HG02870 (cell line): Measurements from ENCODE around the gene RGPD3.
"Not testable (repeated sequence)": the region's sequence is repeated elsewhere in the genome, so short reads cannot be mapped to it uniquely, and the experiment has no call there.

Experiments
- ATAC-seq: cut with Tn5 transposase; IDR thresholded peaks from one replicate; pipeline ENCODE4 v1.9.1; 2021; ENCODE audit warnings: mild to moderate bottlenecking, moderate library complexity; ENCODE audit not compliant: unreplicated experiment

The RGPD3 gene

GRCh38 chr2:106468107-106468506 is at the start of gene RGPD3:
Gene RGPD3, minus strand, starts transcription at chr2:106468413. Its CDS starts 125 bp downstream, at chr2:106468288.
- ATAC-seq: not testable (repeated sequence)

- ATAC-seq: no peak
Measured at GRCh38 chr2:106517329-106517728, 49.1 kb upstream of the RGPD3 start.

GRCh38 chr2:106516864-106517263 is 48.7 kb upstream of the RGPD3 start:
- ATAC-seq: no peak

GRCh38 chr2:106516436-106516835 is 48.2 kb upstream of the RGPD3 start:
- no peak for ATAC-seq

- ATAC-seq: not testable (repeated sequence)
Measured at GRCh38 chr2:106514827-106515226, 46.6 kb upstream of the RGPD3 start.

GRCh38 chr2:106513391-106513790 is 45.2 kb upstream of the RGPD3 start:
- not testable (repeated sequence) for ATAC-seq

GRCh38 chr2:106511934-106512333 is 43.7 kb upstream of the RGPD3 start:
- not testable (repeated sequence) for ATAC-seq

GRCh38 chr2:106511476-106511901 is 43.3 kb upstream of the RGPD3 start:
- ATAC-seq: not testable (repeated sequence)

GRCh38 chr2:106510791-106511190 is 42.6 kb upstream of the RGPD3 start:
- not testable (repeated sequence) for ATAC-seq

- ATAC-seq: not testable (repeated sequence)
Measured at GRCh38 chr2:106509374-106509770, 41.2 kb upstream of the RGPD3 start.

GRCh38 chr2:106508660-106509373 is 40.6 kb upstream of the RGPD3 start:
- ATAC-seq: not testable (repeated sequence)

GRCh38 chr2:106506002-106506687 is 37.9 kb upstream of the RGPD3 start:
- not testable (repeated sequence) for ATAC-seq

GRCh38 chr2:106504787-106505186 is 36.6 kb upstream of the RGPD3 start:
- ATAC-seq: not testable (repeated sequence)

- not testable (repeated sequence) for ATAC-seq
Measured at GRCh38 chr2:106504192-106504591, 36.0 kb upstream of the RGPD3 start.

- ATAC-seq: not testable (repeated sequence)
Measured at GRCh38 chr2:106502351-106502750, 34.1 kb upstream of the RGPD3 start.

GRCh38 chr2:106500350-106500749 is 32.1 kb upstream of the RGPD3 start:
- ATAC-seq: not testable (repeated sequence)

- ATAC-seq: not testable (repeated sequence)
Measured at GRCh38 chr2:106498549-106498948, 30.3 kb upstream of the RGPD3 start.

- not testable (repeated sequence) for ATAC-seq
Measured at GRCh38 chr2:106492913-106493312, 24.7 kb upstream of the RGPD3 start.

GRCh38 chr2:106492399-106492798 is 24.2 kb upstream of the RGPD3 start:
- not testable (repeated sequence) for ATAC-seq

GRCh38 chr2:106489701-106490100 is 21.5 kb upstream of the RGPD3 start:
- ATAC-seq: not testable (repeated sequence)

- not testable (repeated sequence) for ATAC-seq
Measured at GRCh38 chr2:106487386-106488191, 19.4 kb upstream of the RGPD3 start.
